ENCODE results near the gene FA2H.

DNA sequence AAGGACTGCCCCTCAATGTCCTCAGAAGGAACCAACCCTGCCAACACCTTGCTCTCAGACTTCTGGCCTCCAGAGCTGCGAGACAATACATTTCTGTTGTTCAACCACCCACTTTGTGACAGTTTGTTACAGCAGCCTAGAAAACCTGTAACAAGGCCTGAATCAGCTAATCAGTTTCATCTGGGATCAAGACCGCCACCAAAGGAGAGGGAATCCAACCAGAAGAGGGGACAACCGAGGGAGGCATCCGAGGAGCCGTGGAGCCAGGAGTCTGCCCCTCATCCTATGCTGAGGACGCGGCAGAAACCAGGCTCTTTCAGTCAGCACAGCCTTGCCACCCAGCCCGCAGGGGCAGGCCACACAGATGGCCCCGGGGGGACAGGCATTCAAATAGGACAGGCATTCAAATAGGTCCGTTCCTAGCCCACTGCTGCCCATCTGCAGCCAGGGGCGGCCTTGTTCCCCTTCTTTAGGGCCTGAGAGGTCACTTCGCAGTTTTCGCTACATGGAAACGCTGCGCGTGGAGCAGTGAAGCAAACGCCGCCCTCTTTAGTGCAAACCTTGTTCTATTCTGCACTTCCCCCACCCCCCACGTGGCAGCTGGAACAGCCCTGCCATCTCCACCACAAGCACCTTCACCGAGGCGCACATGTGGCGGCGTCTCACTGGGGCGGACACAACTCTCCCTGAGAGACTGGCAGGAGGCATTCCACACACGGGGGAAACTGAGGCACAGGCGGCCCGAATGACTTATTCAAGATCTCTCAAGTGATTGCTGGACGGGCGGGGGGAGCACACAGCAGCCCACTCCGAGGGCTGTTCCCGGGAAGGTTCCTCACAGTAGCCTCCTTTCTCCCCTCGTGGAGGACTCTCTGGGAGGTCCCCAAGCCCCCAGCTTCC, 26.7 kb downstream of the FA2H start:
- TF ChIP-seq POLR2A (IDR thresholded peaks at IDR 0.05; ENCODE audit: low read depth, low read length) (no peak), POLR2AphosphoS5 (IDR thresholded peaks at IDR 0.05; ENCODE audit: low read depth, low read length) (no peak)

Measured in GM12892 (cell line).